HG03045 (cell line): Measurements from ENCODE around the gene PEX12.
"Not testable (repeated sequence)": the region's sequence is repeated elsewhere in the genome, so short reads cannot be mapped to it uniquely, and the experiment has no call there.

Experiments used
- ATAC-seq: cut with Tn5 transposase; IDR thresholded peaks from one replicate; pipeline ENCODE4 v1.9.1; 2021; ENCODE audit warnings: mild to moderate bottlenecking, moderate library complexity; ENCODE audit not compliant: unreplicated experiment

Gene PEX12

GRCh38 chr17:35578929-35579432 is 610 bp upstream of the PEX12 start:
- ATAC-seq, result no peak

- no peak for ATAC-seq
These were observed 558 bp downstream of the PEX12 start for GRCh38 chr17:35577830-35578196.

- ATAC-seq, result no peak
These were observed 2.6 kb downstream of the PEX12 start for GRCh38 chr17:35575759-35576158.

GRCh38 chr17:35569405-35569804 is 9.0 kb downstream of the PEX12 start:
- no peak for ATAC-seq

- ATAC-seq, result no peak
These were observed 9.8 kb downstream of the PEX12 start for GRCh38 chr17:35568561-35568960.

- no peak for ATAC-seq
These were observed 11.4 kb downstream of the PEX12 start for GRCh38 chr17:35566968-35567367.

GRCh38 chr17:35563181-35563580 is 15.2 kb downstream of the PEX12 start:
- not testable (repeated sequence) for ATAC-seq

- ATAC-seq, result no peak
These were observed 17.7 kb downstream of the PEX12 start, which contains the start of gene SLFN14 for GRCh38 chr17:35560703-35561102. Gene SLFN14 (minus strand): TSS chr17:35560819. CDS start chr17:35558062, 2,757 bp downstream.

GRCh38 chr17:35559495-35560210 is 18.7 kb downstream of the PEX12 start:
- ATAC-seq, result no peak

GRCh38 chr17:35557353-35557752 is 21.0 kb downstream of the PEX12 start:
- ATAC-seq, result no peak

- ATAC-seq, result no peak
These were observed 22.7 kb downstream of the PEX12 start for GRCh38 chr17:35555691-35556090.

- ATAC-seq, result no peak
These were observed 23.7 kb downstream of the PEX12 start for GRCh38 chr17:35554668-35555067.

- no peak for ATAC-seq
These were observed 25.1 kb downstream of the PEX12 start for GRCh38 chr17:35553310-35553709.

GRCh38 chr17:35548978-35549377 is 29.4 kb downstream of the PEX12 start:
- no peak for ATAC-seq

GRCh38 chr17:35548208-35548810 is 30.1 kb downstream of the PEX12 start:
- ATAC-seq, result no peak

GRCh38 chr17:35546487-35546886 is 31.9 kb downstream of the PEX12 start:
- ATAC-seq, result no peak

- ATAC-seq, result no peak
These were observed 33.2 kb downstream of the PEX12 start for GRCh38 chr17:35545150-35545549.

GRCh38 chr17:35543856-35544255 is 34.5 kb downstream of the PEX12 start:
- ATAC-seq, result no peak

- ATAC-seq, result no peak
These were observed 35.4 kb downstream of the PEX12 start for GRCh38 chr17:35542990-35543389.

- no peak for ATAC-seq
These were observed 36.9 kb downstream of the PEX12 start for GRCh38 chr17:35541434-35541833.

GRCh38 chr17:35540589-35541404 is 37.6 kb downstream of the PEX12 start:
- ATAC-seq, result no peak

- ATAC-seq, result no peak
These were observed 38.7 kb downstream of the PEX12 start for GRCh38 chr17:35539659-35540026.
